Fibroblast of lung (primary cell): ENCODE measurements around the gene SRRD.

Experiments used
- CTCF ChIP-seq, 2 donors: IDR thresholded peaks in 1 of 2; conservative IDR thresholded peaks in 1 of 2; 1 replicate in 1 of 2; 2 replicates in 1 of 2; pipeline ENCODE4 v1.5.1; 2011 to 2012; ENCODE audit warnings: low read length in 2 of 2, control low read depth in 1 of 2, inconsistent platforms in 1 of 2, low read depth in 1 of 2, mild to moderate bottlenecking in 1 of 2
- EZH2 ChIP-seq: IDR thresholded peaks from 2 replicates; pipeline ENCODE4 v1.5.1; 2012; ENCODE audit warnings: low read length, control low read depth, mild to moderate bottlenecking; ENCODE audit errors: missing control alignments

- no peak for TF ChIP-seq CTCF (conservative IDR thresholded peaks at IDR 0.05 in 1 of 2, IDR thresholded peaks at IDR 0.05 in 1 of 2; ENCODE audit: low read depth in 1 of 2, low read length in 2 of 2)
- no peak for TF ChIP-seq EZH2
Measured at GRCh38 chr22:26503758-26504157, 20.1 kb downstream of the SRRD start.
